OCI-LY1 (cell line): ENCODE results near the gene C10orf67.

Source experiments
- EZH2 ChIP-seq: fragments of 200-600 bp; sonication (generic), shearing (Covaris generic); IDR thresholded peaks from 2 replicates; pipeline ENCODE4 v1.8.0; 2017; ENCODE audit warnings: borderline replicate concordance, mixed run types, mild to moderate bottlenecking, antibody characterized with exemption, low read length, moderate library complexity, mixed read lengths
- TF ChIP-seq, protein P1 (sequence below): fragments of 200-600 bp; sonication (generic), shearing (Covaris generic); IDR thresholded peaks from 2 replicates; pipeline ENCODE4 v1.5.1; 2017; ENCODE audit warnings: mild to moderate bottlenecking, antibody characterized with exemption, low read length, moderate library complexity, mixed read lengths

GRCh38 chr10:23174977-23175512 is 169.6 kb downstream of the C10orf67 start:
- TF ChIP-seq, protein P1, sequence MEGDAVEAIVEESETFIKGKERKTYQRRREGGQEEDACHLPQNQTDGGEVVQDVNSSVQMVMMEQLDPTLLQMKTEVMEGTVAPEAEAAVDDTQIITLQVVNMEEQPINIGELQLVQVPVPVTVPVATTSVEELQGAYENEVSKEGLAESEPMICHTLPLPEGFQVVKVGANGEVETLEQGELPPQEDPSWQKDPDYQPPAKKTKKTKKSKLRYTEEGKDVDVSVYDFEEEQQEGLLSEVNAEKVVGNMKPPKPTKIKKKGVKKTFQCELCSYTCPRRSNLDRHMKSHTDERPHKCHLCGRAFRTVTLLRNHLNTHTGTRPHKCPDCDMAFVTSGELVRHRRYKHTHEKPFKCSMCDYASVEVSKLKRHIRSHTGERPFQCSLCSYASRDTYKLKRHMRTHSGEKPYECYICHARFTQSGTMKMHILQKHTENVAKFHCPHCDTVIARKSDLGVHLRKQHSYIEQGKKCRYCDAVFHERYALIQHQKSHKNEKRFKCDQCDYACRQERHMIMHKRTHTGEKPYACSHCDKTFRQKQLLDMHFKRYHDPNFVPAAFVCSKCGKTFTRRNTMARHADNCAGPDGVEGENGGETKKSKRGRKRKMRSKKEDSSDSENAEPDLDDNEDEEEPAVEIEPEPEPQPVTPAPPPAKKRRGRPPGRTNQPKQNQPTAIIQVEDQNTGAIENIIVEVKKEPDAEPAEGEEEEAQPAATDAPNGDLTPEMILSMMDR: no peak
- no peak for TF ChIP-seq EZH2
